ENCODE results near the gene SLC5A5. TPM values are rescaled to one million over a fixed set of nuclear protein-coding genes. Genes with fewer than 3 reads are reported as not detected.

The SLC5A5 gene
- total RNA-seq, 2 donors from 2014 or later = 1.3 to 2.0 TPM

DNA sequence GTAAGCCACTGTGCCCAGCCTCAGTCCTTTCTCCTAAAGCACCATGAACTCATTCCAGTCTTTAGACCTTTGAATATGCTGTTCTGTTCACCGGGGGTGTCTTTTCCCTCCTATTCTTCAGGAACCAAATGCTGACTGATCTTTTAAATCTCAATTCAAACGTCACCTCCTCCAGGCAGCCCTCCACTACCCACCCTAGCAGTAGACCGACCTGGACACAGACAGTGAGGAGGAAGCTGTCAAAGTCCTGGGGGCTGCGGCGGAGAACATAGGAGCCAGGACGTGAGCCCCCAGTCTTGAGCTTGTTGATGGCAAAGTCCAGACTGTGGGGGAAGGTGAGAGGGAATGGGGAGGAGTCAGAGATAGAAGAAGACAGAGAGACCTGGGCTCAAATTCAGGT is 31.7 kb upstream of the SLC5A5 start:
- Mint-ChIP-seq H3K27ac (no peak overlapping the region), H3K4me1 (peaks cover 31% of the 10 kb centered on the region), H3K4me3 (no peak overlapping the region), H3K36me3 (ENCODE audit: low read depth) (peaks cover 16% of the 10 kb centered on the region), H3K27me3 (no peaks in the 10 kb centered on the region)
- DNase-seq (no peak), ATAC-seq (no peak)
- no peaks in the 10 kb centered on the region for H3K9me3 ChIP-seq (ENCODE audit: control insufficient read depth, low read length, poor library complexity, severe bottlenecking)

GRCh38 chr19:17841371-17841809 is 30.4 kb upstream of the SLC5A5 start:
- no peak for ATAC-seq
- peaks cover 26% of the 10 kb centered on the region for H3K4me1 Mint-ChIP-seq
- no peak overlapping the region for H3K4me3 Mint-ChIP-seq
- H3K9me3 ChIP-seq (ENCODE audit: control insufficient read depth, low read length, poor library complexity, severe bottlenecking) = no peaks in the 10 kb centered on the region
- H3K27ac Mint-ChIP-seq = peak overlapping the region; percentile 75
- no peaks in the 10 kb centered on the region for H3K27me3 Mint-ChIP-seq
- H3K36me3 Mint-ChIP-seq (ENCODE audit: low read depth) = peaks cover 9% of the 10 kb centered on the region
- DNase-seq = no peak

- Mint-ChIP-seq H3K4me3 (no peak overlapping the region), H3K36me3 (ENCODE audit: low read depth) (peaks cover 5% of the 10 kb centered on the region)
Observed at GRCh38 chr19:17841810-17842662, 29.7 kb upstream of the SLC5A5 start.

DNA sequence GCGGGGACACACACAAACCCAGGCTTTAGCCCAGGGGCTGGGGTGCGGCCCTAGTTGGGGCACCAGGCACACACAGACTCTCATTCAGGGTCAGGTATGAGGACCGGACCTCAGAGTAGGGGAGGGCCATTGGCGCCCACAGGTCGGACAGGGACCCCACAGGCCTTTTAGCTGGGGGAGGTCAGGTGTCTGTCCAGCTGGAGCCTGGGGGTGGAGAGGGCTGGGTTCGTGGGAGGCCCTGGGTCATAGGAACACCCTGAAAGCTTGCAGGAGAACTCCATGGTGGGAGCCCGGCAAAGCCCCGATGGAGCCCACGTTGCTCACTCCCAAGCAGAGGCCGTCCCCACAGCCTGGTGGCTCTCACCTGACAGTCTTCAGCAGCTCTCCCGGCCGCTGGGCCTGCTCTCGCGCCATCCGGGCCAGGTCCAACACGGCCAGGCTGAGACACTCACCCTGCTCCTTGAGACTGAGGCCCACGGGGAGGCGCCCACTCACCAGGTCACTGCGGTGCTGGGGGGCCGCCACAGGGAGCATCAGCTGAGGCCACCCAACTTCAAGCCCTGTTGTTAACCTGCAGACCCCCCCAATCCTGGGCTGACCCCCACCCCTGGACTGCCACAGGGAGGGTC is 29.0 kb upstream of the SLC5A5 start:
- Mint-ChIP-seq H3K27me3 (no peaks in the 10 kb centered on the region), H3K4me1 (peaks cover 23% of the 10 kb centered on the region), H3K27ac (no peak overlapping the region), H3K36me3 (ENCODE audit: low read depth) (peaks cover 6% of the 10 kb centered on the region), H3K4me3 (no peak overlapping the region)
- DNase-seq (no peak), ATAC-seq (no peak)
- H3K9me3 ChIP-seq (ENCODE audit: control insufficient read depth, low read length, poor library complexity, severe bottlenecking) = no peaks in the 10 kb centered on the region

More at GRCh38 chr19:17841810-17842662, 29.7 kb upstream of the SLC5A5 start:
- H3K27me3 Mint-ChIP-seq = no peaks in the 10 kb centered on the region
- H3K4me1 Mint-ChIP-seq = peaks cover 22% of the 10 kb centered on the region
- H3K27ac Mint-ChIP-seq = peak overlapping the region; percentile 75
- H3K9me3 ChIP-seq (ENCODE audit: control insufficient read depth, low read length, poor library complexity, severe bottlenecking) = no peaks in the 10 kb centered on the region
- ATAC-seq (peak; percentile 51), DNase-seq (peak; percentile 26 to 40 (median 29))

GRCh38 chr19:17843292-17843827 is 28.4 kb upstream of the SLC5A5 start:
- Mint-ChIP-seq H3K4me3 (peak overlapping the region; percentile 93), H3K36me3 (ENCODE audit: low read depth) (peaks cover 5% of the 10 kb centered on the region), H3K27ac (peak overlapping the region; percentile 96), H3K27me3 (no peaks in the 10 kb centered on the region), H3K4me1 (peaks cover 28% of the 10 kb centered on the region)
- ATAC-seq (no peak), DNase-seq (no peak)
- H3K9me3 ChIP-seq (ENCODE audit: control insufficient read depth, low read length, poor library complexity, severe bottlenecking) = no peaks in the 10 kb centered on the region

- H3K4me3 Mint-ChIP-seq = peak overlapping the region; percentile 93
- no peak for ATAC-seq
- H3K27me3 Mint-ChIP-seq = no peaks in the 10 kb centered on the region
- no peak for DNase-seq
- peaks cover 5% of the 10 kb centered on the region for H3K36me3 Mint-ChIP-seq (ENCODE audit: low read depth)
- peaks cover 33% of the 10 kb centered on the region for H3K4me1 Mint-ChIP-seq
- peak overlapping the region; percentile 96 for H3K27ac Mint-ChIP-seq
- no peaks in the 10 kb centered on the region for H3K9me3 ChIP-seq (ENCODE audit: control insufficient read depth, low read length, poor library complexity, severe bottlenecking)
Observed at GRCh38 chr19:17843908-17844490, 27.7 kb upstream of the SLC5A5 start.

- H3K36me3 Mint-ChIP-seq (ENCODE audit: low read depth) = peaks cover 5% of the 10 kb centered on the region
- H3K4me1 Mint-ChIP-seq = peaks cover 46% of the 10 kb centered on the region
Observed at GRCh38 chr19:17846146-17846545, 25.6 kb upstream of the SLC5A5 start.

GRCh38 chr19:17847538-17848366 is 24.0 kb upstream of the SLC5A5 start, which contains the start of gene JAK3:
JAK3 (minus strand) TSS chr19:17847982; CDS start chr19:17844417, 3,565 bp downstream.
- Mint-ChIP-seq H3K27me3 (no peaks in the 10 kb centered on the region), H3K4me1 (peaks cover 53% of the 10 kb centered on the region), H3K4me3 (peak within 1 kb of the TSS; percentile 93), H3K36me3 (ENCODE audit: low read depth) (peaks cover 5% of the 10 kb centered on the region), H3K27ac (peak within 1 kb of the TSS; percentile 96)
- ATAC-seq (peak; percentile 85), DNase-seq (peak; percentile 68 to 77 (median 76))
- H3K9me3 ChIP-seq (ENCODE audit: control insufficient read depth, low read length, poor library complexity, severe bottlenecking) = no peaks in the 10 kb centered on the region

More at GRCh38 chr19:17846146-17846545, 25.6 kb upstream of the SLC5A5 start:
- peak in 2 of 3 donors; percentile 36 to 53 for DNase-seq
- H3K4me3 Mint-ChIP-seq = peak overlapping the region; percentile 93
- H3K9me3 ChIP-seq (ENCODE audit: control insufficient read depth, low read length, poor library complexity, severe bottlenecking) = no peaks in the 10 kb centered on the region
- H3K27me3 Mint-ChIP-seq = no peaks in the 10 kb centered on the region
- ATAC-seq = peak; percentile 45
- H3K27ac Mint-ChIP-seq = peak overlapping the region; percentile 96

GRCh38 chr19:17848595-17849292 is 23.0 kb upstream of the SLC5A5 start:
- ATAC-seq = no peak
- peak overlapping the region; percentile 96 for H3K27ac Mint-ChIP-seq
- no peak for DNase-seq
- H3K36me3 Mint-ChIP-seq (ENCODE audit: low read depth) = peaks cover 5% of the 10 kb centered on the region
- no peaks in the 10 kb centered on the region for H3K9me3 ChIP-seq (ENCODE audit: control insufficient read depth, low read length, poor library complexity, severe bottlenecking)
- peak overlapping the region; percentile 93 for H3K4me3 Mint-ChIP-seq
- no peaks in the 10 kb centered on the region for H3K27me3 Mint-ChIP-seq
- H3K4me1 Mint-ChIP-seq = peaks cover 49% of the 10 kb centered on the region

GRCh38 chr19:17854061-17854460 is 17.7 kb upstream of the SLC5A5 start:
- Mint-ChIP-seq H3K36me3 (ENCODE audit: low read depth) (no peaks in the 10 kb centered on the region), H3K27me3 (no peaks in the 10 kb centered on the region), H3K27ac (no peak overlapping the region), H3K4me1 (peaks cover 28% of the 10 kb centered on the region), H3K4me3 (no peak overlapping the region)
- H3K9me3 ChIP-seq (ENCODE audit: control insufficient read depth, low read length, poor library complexity, severe bottlenecking) = no peaks in the 10 kb centered on the region
- ATAC-seq = no peak
- no peak for DNase-seq

GRCh38 chr19:17855280-17856152 is 16.2 kb upstream of the SLC5A5 start:
- Mint-ChIP-seq H3K36me3 (ENCODE audit: low read depth) (peaks cover 2% of the 10 kb centered on the region), H3K27me3 (no peaks in the 10 kb centered on the region), H3K4me3 (no peak overlapping the region), H3K4me1 (peaks cover 29% of the 10 kb centered on the region), H3K27ac (peak overlapping the region; percentile 57)
- no peaks in the 10 kb centered on the region for H3K9me3 ChIP-seq (ENCODE audit: control insufficient read depth, low read length, poor library complexity, severe bottlenecking)
- DNase-seq (peak; percentile 78 to 96 (median 81)), ATAC-seq (peak; percentile 18)
